Adrenal gland (tissue), 5 donors: ENCODE data around the gene MICALL1.
A peak's percentile ranks its signal among the peaks of the same experiment; 100 is the strongest.

ENCODE experiments used
- POLR2A ChIP-seq, 2 donors: fragments of 450-650 bp; IDR thresholded peaks; one replicate each; pipeline ENCODE4 v1.6.1; 2017; ENCODE audit warnings: antibody characterized with exemption in 2 of 2, mild to moderate bottlenecking in 2 of 2, moderate library complexity in 1 of 2
- TF ChIP-seq, protein P1 (sequence below), 6 experiments: fragments of 450-650 bp in 4 of 6; fragments of 200-600 bp in 2 of 6; sonication (generic) in 1 of 6; IDR thresholded peaks; 1 replicate in 5 of 6; 2 replicates in 1 of 6; pipeline versions ENCODE4 v1.5.1 to v1.8.0; 2016 to 2021; ENCODE audit warnings: antibody characterized with exemption in 6 of 6, mild to moderate bottlenecking in 2 of 6, moderate library complexity in 1 of 6
- donor health status: DM: no; HTN: no; CAD: no.

GRCh38 chr22:37906364-37907008 lies 389 bp downstream of the MICALL1 start:
- TF ChIP-seq, protein P1, sequence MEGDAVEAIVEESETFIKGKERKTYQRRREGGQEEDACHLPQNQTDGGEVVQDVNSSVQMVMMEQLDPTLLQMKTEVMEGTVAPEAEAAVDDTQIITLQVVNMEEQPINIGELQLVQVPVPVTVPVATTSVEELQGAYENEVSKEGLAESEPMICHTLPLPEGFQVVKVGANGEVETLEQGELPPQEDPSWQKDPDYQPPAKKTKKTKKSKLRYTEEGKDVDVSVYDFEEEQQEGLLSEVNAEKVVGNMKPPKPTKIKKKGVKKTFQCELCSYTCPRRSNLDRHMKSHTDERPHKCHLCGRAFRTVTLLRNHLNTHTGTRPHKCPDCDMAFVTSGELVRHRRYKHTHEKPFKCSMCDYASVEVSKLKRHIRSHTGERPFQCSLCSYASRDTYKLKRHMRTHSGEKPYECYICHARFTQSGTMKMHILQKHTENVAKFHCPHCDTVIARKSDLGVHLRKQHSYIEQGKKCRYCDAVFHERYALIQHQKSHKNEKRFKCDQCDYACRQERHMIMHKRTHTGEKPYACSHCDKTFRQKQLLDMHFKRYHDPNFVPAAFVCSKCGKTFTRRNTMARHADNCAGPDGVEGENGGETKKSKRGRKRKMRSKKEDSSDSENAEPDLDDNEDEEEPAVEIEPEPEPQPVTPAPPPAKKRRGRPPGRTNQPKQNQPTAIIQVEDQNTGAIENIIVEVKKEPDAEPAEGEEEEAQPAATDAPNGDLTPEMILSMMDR (IDR thresholded peaks at IDR 0.05) = no peak
- peak in 1 of 2 donors; percentile 30 for TF ChIP-seq POLR2A (IDR thresholded peaks at IDR 0.05)
